GM19467 (cell line): ENCODE results near the gene LRRC10B.

Experiments
- ATAC-seq: cut with Tn5 transposase; IDR thresholded peaks from one replicate; pipeline ENCODE4 v1.9.1; 2021; ENCODE audit warnings: mild to moderate bottlenecking, moderate library complexity; ENCODE audit not compliant: unreplicated experiment

LRRC10B gene

GRCh38 chr11:61528114-61528513 is 19.6 kb downstream of the LRRC10B start:
- ATAC-seq = no peak

- no peak for ATAC-seq
Observed at GRCh38 chr11:61529537-61530225, 21.1 kb downstream of the LRRC10B start.

GRCh38 chr11:61531044-61531443 is 22.5 kb downstream of the LRRC10B start:
- ATAC-seq = no peak

- no peak for ATAC-seq
Observed at GRCh38 chr11:61532134-61533038, 23.8 kb downstream of the LRRC10B start.

GRCh38 chr11:61533039-61533375 is 24.5 kb downstream of the LRRC10B start:
- ATAC-seq = no peak

GRCh38 chr11:61533401-61533800 is 24.9 kb downstream of the LRRC10B start:
- no peak for ATAC-seq

GRCh38 chr11:61534025-61534932 is 25.7 kb downstream of the LRRC10B start:
- no peak for ATAC-seq

GRCh38 chr11:61534933-61535839 is 26.6 kb downstream of the LRRC10B start:
- no peak for ATAC-seq

GRCh38 chr11:61535998-61536675 is 27.6 kb downstream of the LRRC10B start:
- ATAC-seq = no peak

GRCh38 chr11:61536676-61537270 is 28.2 kb downstream of the LRRC10B start:
- ATAC-seq = no peak

GRCh38 chr11:61537326-61537725 is 28.8 kb downstream of the LRRC10B start:
- no peak for ATAC-seq

- no peak for ATAC-seq
Observed at GRCh38 chr11:61538636-61538961, 30.1 kb downstream of the LRRC10B start.

- ATAC-seq = no peak
Observed at GRCh38 chr11:61539006-61539405, 30.5 kb downstream of the LRRC10B start.

- no peak for ATAC-seq
Observed at GRCh38 chr11:61539831-61540357, 31.3 kb downstream of the LRRC10B start.

GRCh38 chr11:61540528-61540927 is 32.0 kb downstream of the LRRC10B start:
- ATAC-seq = no peak

GRCh38 chr11:61541598-61541997 is 33.0 kb downstream of the LRRC10B start:
- ATAC-seq = no peak

- no peak for ATAC-seq
Observed at GRCh38 chr11:61542024-61542461, 33.5 kb downstream of the LRRC10B start.

- no peak for ATAC-seq
Observed at GRCh38 chr11:61542705-61543104, 34.2 kb downstream of the LRRC10B start.
